Right lobe of liver (tissue), 6 donors: Measurements from ENCODE around the gene NKAIN2. TPM values are rescaled to one million over a fixed set of nuclear protein-coding genes. Genes with fewer than 3 reads are reported as not detected.

Experiments used
- ATAC-seq, 4 donors: fragments of 200-7000 bp; cut with Tn5 transposase; one replicate each; pipeline ENCODE4 v1.9.1; 2020; ENCODE audit warnings: mild to moderate bottlenecking in 4 of 4, moderate library complexity in 4 of 4
- DNase-seq, 3 donors: peaks; one replicate each; pipeline ENCODE4 v3.0.0-alpha.2; 2020
- H3K27ac ChIP-seq, 3 donors: fragments of 200-600 bp; one replicate each; pipeline ENCODE4 v1.8.0; 2022
- H3K27me3 ChIP-seq, 2 donors: fragments of 200-600 bp; one replicate each; pipeline ENCODE4 v1.8.0; 2022
- H3K36me3 ChIP-seq, 4 donors: fragments of 200-600 bp; sonication (generic) in 1 of 4; one replicate each; pipeline versions ENCODE4 v1.5.1 to v1.8.0; 2017 to 2022; ENCODE audit warnings: control low read depth in 1 of 4
- H3K4me1 ChIP-seq, 4 donors: fragments of 200-600 bp; sonication (generic) in 1 of 4; one replicate each; pipeline versions ENCODE4 v1.5.1 to v1.8.0; 2017 to 2022; ENCODE audit warnings: control low read depth in 1 of 4
- H3K4me3 ChIP-seq, 3 donors: fragments of 200-600 bp; one replicate each; pipeline ENCODE4 v1.8.0; 2022
- H3K9me3 ChIP-seq, 4 donors: fragments of 200-600 bp; sonication (generic) in 1 of 4; one replicate each; pipeline versions ENCODE4 v1.5.1 to v1.8.0; 2017 to 2022; ENCODE audit warnings: control low read depth in 1 of 4
- POLR2A ChIP-seq: fragments of 450-650 bp; IDR thresholded peaks from one replicate; pipeline ENCODE4 v1.6.1; 2017; ENCODE audit warnings: antibody characterized with exemption, mild to moderate bottlenecking
- WGBS: methylation state at CpG from one replicate; pipeline ENCODE4 v1.1.6; 2018; ENCODE audit warnings: low coverage, low lambda C conversion rate; ENCODE audit not compliant: insufficient coverage; ENCODE audit errors: missing lambda C conversion rate; 5-methylcytosine and 5-hydroxymethylcytosine counted together
- intact Hi-C, 2 donors: fragments of 100-400 bp; cut with DNase I; formaldehyde crosslinking; loops; one replicate each; pipeline versions ENCODE4 v1.11.2 to v1.14.1; 2022
- total RNA-seq, 6 experiments: library from RNA; depleted of rRNA in 2 of 6; stranded (reverse); fragments of >200 nt in 2 of 6; fragmentation: NEBNext Ultra II Directional in 3 of 6; extraction: Animal tissue kit (Norgen Biotek cat#: 25700) in 3 of 6; gene quantifications; one replicate each; pipeline versions ENCODE4 v1.1.0 to v1.2.4, GENCODE V29; 2016 to 2023
- TF ChIP-seq, protein P1 (sequence below), 4 donors: fragments of 200-600 bp in 3 of 4; fragments of 450-650 bp in 1 of 4; IDR thresholded peaks; one replicate each; pipeline versions ENCODE4 v1.5.1 to v1.8.0; 2016 to 2022; ENCODE audit warnings: antibody characterized with exemption in 4 of 4, mild to moderate bottlenecking in 2 of 4
- donor health status: DM: no; HTN: yes; CAD: no.
- donor health status: DM: no; HTN: no; CAD: no.
- donor health status: DM: no; HTN: no; CAD: no.
- donor health status: DM: no; HTN: yes; CAD: no.
- donor health status: DM: no; HTN: yes; CAD: no.

The NKAIN2 gene
- total RNA-seq, 6 experiments from 2014 or later = 0.16 to 0.28 TPM; not detected in 4

DNA sequence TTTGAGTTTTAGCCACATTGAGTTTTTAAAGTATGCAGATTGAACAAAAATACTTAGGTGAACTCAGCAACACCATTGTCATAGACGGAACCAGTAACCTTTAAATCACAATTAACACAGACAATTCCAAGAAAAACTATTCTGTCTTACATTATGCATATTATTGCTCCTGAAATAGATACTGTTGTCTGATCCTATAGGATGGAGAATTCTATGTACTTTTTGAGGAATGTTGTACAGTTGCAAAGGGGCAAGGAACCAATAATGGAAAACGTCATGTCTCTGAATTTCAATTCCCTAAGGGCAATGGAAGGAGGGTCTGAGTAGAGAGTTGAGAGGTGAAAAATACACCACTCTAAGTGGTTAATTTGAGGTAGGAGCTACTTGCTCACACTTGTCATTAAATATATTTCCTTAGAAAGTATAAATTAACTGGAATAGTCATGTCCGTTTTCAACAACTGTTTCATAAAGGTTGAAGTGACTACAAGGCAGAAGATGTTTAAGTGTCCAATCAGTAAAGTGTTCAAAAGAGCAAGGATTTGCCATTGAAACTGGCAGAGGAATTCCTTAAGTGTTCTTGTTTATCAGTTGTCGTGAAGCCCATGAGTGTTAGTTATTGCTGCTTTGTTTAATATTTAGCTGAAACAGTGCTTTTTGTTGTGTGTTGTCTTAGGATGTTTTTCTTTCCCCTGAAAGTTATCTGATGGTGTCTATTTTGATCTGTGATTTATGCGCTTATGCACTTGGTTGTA, 1.3 kb downstream of the NKAIN2 start:
- Histone ChIP-seq H3K27me3 (no peaks in the 10 kb centered on the region), H3K36me3 (no peaks in the 10 kb centered on the region), H3K4me1 (peaks cover 0 to 11% (median 0%) of the 10 kb centered on the region in 4 donors), H3K27ac (no peak overlapping the region), H3K4me3 (no peak overlapping the region), H3K9me3 (no peaks in the 10 kb centered on the region)
- no peak for ATAC-seq
- no peak for TF ChIP-seq POLR2A
- 42% methylated on average over 5 of the region's 5 CpGs for WGBS
- DNase-seq = no peak
- intact Hi-C loops = no loop called here

DNA sequence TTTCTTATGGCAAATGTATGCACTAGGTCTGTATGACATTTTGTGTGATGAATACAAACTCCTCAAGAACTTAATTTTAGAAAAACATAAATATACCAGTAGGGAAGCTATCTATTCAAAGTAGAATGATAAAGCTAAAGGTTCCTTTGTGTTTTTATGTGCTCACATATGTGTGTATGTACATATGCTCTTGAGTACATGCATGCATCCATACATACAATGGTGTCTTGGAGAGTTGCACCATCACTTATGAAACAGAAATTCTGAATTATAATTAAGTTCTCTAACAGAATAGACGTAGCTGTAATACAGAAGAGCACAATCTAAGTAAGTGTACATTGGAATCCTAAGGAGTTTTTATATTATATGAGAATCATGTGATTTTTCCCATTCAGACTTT, 2.3 kb downstream of the NKAIN2 start:
- DNase-seq (no peak), ATAC-seq (no peak)
- Histone ChIP-seq H3K4me3 (no peak overlapping the region), H3K27ac (no peak overlapping the region), H3K9me3 (no peaks in the 10 kb centered on the region), H3K27me3 (no peaks in the 10 kb centered on the region), H3K4me1 (peaks cover 0 to 11% (median 0%) of the 10 kb centered on the region in 4 donors), H3K36me3 (no peaks in the 10 kb centered on the region)
- WGBS = 22% methylated on average over 1 of the region's 1 CpG
- TF ChIP-seq, protein P1, sequence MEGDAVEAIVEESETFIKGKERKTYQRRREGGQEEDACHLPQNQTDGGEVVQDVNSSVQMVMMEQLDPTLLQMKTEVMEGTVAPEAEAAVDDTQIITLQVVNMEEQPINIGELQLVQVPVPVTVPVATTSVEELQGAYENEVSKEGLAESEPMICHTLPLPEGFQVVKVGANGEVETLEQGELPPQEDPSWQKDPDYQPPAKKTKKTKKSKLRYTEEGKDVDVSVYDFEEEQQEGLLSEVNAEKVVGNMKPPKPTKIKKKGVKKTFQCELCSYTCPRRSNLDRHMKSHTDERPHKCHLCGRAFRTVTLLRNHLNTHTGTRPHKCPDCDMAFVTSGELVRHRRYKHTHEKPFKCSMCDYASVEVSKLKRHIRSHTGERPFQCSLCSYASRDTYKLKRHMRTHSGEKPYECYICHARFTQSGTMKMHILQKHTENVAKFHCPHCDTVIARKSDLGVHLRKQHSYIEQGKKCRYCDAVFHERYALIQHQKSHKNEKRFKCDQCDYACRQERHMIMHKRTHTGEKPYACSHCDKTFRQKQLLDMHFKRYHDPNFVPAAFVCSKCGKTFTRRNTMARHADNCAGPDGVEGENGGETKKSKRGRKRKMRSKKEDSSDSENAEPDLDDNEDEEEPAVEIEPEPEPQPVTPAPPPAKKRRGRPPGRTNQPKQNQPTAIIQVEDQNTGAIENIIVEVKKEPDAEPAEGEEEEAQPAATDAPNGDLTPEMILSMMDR (IDR thresholded peaks at IDR 0.05) = no peak
- no peak for TF ChIP-seq POLR2A
- intact Hi-C loops = no loop called here

DNA sequence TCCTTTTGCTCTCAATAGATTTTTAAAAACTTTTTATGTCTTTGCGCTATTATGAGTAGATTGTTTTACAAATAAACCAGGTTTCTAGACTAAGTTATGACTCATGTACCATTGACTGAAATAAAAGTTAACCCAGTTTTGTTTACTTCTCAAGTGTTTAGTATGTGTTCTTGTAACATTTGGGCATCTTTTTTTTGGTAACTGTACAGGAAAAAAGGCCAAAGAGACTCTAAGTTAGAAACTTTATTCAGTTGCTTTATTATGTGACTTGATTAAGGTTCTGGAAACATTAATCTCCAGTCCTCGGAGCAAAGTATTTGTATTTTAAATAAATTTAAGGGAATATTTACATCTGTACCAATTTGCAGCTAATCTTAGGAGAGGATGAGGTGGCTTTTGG, 2.9 kb downstream of the NKAIN2 start:
- H3K27me3 ChIP-seq = no peaks in the 10 kb centered on the region
- H3K4me3 ChIP-seq = no peak overlapping the region
- DNase-seq = no peak
- intact Hi-C loops = no loop called here
- 54% methylated on average over 2 of the region's 2 CpGs for WGBS
- no peak overlapping the region for H3K27ac ChIP-seq
- no peak for ATAC-seq
- no peaks in the 10 kb centered on the region for H3K36me3 ChIP-seq
- TF ChIP-seq, protein P1 (IDR thresholded peaks at IDR 0.05) = no peak
- TF ChIP-seq POLR2A = no peak
- no peaks in the 10 kb centered on the region for H3K9me3 ChIP-seq
- H3K4me1 ChIP-seq = peaks cover 0 to 11% (median 0%) of the 10 kb centered on the region in 4 donors

DNA sequence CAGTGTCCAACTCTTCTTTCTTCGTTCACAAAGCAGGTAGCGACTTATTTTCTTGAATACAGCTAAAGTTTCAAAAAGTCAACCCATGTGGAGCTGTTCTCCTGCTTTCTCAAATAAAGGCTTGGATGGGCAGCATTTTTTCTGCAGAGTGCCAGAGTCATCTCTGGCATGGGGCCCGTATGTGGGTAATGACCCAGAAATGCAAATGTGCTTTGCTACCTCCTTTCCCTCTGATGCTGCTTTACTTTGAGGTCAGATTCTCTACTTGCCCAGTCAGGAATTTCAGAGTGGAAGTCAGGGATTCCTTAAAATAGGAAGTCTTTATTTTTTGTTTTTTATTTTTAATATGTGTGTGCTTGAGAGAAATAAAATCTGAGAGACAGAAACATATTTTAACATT, 4.9 kb downstream of the NKAIN2 start:
- Histone ChIP-seq H3K36me3 (no peaks in the 10 kb centered on the region), H3K4me1 (no peaks in the 10 kb centered on the region), H3K4me3 (no peak overlapping the region), H3K9me3 (no peaks in the 10 kb centered on the region), H3K27me3 (no peaks in the 10 kb centered on the region), H3K27ac (no peak overlapping the region)
- intact Hi-C loops = no loop called here
- no peak for ATAC-seq
- no peak for TF ChIP-seq POLR2A
- TF ChIP-seq, protein P1 (IDR thresholded peaks at IDR 0.05) = no peak
- WGBS = 45% methylated on average over 3 of the region's 3 CpGs
- DNase-seq = no peak

DNA sequence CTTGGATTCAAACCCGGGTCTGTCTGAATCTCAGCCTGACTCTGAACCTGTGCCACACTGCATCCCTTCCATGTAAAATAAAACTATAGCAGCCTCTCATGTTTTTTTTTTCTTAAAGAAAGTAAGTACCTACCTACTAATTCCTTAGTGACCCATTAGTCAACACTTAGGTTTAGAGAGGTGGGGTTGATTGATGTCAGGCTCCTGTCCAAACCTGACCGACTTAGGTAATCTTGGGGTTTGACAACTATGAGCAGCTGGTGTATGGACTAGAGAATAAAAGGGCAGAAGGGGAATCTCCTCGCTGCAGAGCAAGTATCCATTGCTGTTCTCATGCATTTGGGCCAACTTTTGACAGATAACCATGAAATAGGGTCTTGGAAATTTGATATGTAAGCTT, 6.5 kb downstream of the NKAIN2 start:
- H3K27ac ChIP-seq = no peak overlapping the region
- DNase-seq = no peak
- H3K9me3 ChIP-seq = no peaks in the 10 kb centered on the region
- no peaks in the 10 kb centered on the region for H3K36me3 ChIP-seq
- TF ChIP-seq, protein P1 (IDR thresholded peaks at IDR 0.05) = no peak
- TF ChIP-seq POLR2A = no peak
- intact Hi-C loops = no loop called here
- no peak for ATAC-seq
- no peaks in the 10 kb centered on the region for H3K27me3 ChIP-seq
- WGBS = 70% methylated on average over 3 of the region's 3 CpGs
- no peak overlapping the region for H3K4me3 ChIP-seq
- no peaks in the 10 kb centered on the region for H3K4me1 ChIP-seq
